ENCODE results near the gene LRRC8B.

LRRC8B gene

DNA sequence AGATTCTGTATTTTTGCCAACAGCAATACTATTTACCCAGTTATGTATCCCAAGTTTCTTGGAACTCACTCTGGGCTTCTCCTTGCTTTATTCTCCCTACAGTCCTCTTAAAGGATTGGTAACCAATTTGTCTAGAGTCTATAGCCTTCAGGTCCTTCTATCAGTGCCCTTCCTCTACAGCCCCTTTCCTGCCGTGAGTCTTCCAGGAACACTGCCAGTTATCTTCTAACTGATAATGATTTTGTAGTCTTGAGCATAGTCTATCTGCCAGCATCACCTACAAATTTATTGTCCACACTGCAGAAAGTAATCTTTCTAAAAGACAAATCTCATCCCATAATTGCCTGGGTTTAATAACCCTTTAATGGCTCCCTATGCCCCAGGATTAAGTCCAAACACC lies 8.2 kb downstream of the LRRC8B start:
- TF ChIP-seq SNAI2 (CRISPR knock-in tag; IDR thresholded peaks at IDR 0.05) (no peak), GLIS3 (CRISPR knock-in tag; IDR thresholded peaks at IDR 0.05) (no peak)
- TF ChIP-seq, protein P1, sequence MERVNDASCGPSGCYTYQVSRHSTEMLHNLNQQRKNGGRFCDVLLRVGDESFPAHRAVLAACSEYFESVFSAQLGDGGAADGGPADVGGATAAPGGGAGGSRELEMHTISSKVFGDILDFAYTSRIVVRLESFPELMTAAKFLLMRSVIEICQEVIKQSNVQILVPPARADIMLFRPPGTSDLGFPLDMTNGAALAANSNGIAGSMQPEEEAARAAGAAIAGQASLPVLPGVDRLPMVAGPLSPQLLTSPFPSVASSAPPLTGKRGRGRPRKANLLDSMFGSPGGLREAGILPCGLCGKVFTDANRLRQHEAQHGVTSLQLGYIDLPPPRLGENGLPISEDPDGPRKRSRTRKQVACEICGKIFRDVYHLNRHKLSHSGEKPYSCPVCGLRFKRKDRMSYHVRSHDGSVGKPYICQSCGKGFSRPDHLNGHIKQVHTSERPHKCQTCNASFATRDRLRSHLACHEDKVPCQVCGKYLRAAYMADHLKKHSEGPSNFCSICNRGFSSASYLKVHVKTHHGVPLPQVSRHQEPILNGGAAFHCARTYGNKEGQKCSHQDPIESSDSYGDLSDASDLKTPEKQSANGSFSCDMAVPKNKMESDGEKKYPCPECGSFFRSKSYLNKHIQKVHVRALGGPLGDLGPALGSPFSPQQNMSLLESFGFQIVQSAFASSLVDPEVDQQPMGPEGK (CRISPR knock-in tag; IDR thresholded peaks at IDR 0.05; ENCODE audit: borderline replicate concordance): no peak
- no peak for ATAC-seq

DNA sequence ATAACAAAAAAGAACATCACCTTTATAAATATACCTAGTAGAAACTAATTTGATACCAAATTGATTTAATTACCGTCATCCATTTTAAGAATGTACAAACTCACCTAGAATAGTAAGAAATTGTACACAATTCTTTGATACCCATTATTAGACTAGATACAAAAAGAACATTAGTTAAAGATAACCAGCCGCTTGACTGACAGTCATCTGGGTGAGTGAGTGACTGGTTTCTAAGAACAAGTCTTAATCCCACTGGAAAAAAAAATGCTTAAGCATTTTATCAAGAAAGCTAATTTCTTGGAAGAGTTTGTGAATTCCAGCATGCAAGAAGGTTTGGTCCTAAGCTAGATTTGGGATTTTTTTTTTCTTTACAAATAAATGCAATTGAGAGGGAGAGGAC lies 10.9 kb downstream of the LRRC8B start:
- no peak for TF ChIP-seq ESRRG (CRISPR knock-in tag; IDR thresholded peaks at IDR 0.05)
- TF ChIP-seq SNAI2 (CRISPR knock-in tag; IDR thresholded peaks at IDR 0.05): no peak
- TF ChIP-seq ARNTL (CRISPR knock-in tag; IDR thresholded peaks at IDR 0.05; ENCODE audit: borderline replicate concordance, low read depth): no peak
- TF ChIP-seq TCF4 (CRISPR knock-in tag; IDR thresholded peaks at IDR 0.05; ENCODE audit: borderline replicate concordance): no peak
- no peak for TF ChIP-seq ZFP3 (CRISPR knock-in tag; IDR thresholded peaks at IDR 0.05)
- TF ChIP-seq ZNF565 (CRISPR knock-in tag; conservative IDR thresholded peaks at IDR 0.05; ENCODE audit: low read depth): no peak
- TF ChIP-seq, protein P2, sequence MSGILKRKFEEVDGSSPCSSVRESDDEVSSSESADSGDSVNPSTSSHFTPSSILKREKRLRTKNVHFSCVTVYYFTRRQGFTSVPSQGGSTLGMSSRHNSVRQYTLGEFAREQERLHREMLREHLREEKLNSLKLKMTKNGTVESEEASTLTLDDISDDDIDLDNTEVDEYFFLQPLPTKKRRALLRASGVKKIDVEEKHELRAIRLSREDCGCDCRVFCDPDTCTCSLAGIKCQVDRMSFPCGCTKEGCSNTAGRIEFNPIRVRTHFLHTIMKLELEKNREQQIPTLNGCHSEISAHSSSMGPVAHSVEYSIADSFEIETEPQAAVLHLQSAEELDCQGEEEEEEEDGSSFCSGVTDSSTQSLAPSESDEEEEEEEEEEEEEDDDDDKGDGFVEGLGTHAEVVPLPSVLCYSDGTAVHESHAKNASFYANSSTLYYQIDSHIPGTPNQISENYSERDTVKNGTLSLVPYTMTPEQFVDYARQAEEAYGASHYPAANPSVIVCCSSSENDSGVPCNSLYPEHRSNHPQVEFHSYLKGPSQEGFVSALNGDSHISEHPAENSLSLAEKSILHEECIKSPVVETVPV (CRISPR knock-in tag; IDR thresholded peaks at IDR 0.05): no peak
- TF ChIP-seq, protein P3, sequence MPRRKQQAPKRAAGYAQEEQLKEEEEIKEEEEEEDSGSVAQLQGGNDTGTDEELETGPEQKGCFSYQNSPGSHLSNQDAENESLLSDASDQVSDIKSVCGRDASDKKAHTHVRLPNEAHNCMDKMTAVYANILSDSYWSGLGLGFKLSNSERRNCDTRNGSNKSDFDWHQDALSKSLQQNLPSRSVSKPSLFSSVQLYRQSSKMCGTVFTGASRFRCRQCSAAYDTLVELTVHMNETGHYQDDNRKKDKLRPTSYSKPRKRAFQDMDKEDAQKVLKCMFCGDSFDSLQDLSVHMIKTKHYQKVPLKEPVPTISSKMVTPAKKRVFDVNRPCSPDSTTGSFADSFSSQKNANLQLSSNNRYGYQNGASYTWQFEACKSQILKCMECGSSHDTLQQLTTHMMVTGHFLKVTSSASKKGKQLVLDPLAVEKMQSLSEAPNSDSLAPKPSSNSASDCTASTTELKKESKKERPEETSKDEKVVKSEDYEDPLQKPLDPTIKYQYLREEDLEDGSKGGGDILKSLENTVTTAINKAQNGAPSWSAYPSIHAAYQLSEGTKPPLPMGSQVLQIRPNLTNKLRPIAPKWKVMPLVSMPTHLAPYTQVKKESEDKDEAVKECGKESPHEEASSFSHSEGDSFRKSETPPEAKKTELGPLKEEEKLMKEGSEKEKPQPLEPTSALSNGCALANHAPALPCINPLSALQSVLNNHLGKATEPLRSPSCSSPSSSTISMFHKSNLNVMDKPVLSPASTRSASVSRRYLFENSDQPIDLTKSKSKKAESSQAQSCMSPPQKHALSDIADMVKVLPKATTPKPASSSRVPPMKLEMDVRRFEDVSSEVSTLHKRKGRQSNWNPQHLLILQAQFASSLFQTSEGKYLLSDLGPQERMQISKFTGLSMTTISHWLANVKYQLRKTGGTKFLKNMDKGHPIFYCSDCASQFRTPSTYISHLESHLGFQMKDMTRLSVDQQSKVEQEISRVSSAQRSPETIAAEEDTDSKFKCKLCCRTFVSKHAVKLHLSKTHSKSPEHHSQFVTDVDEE (CRISPR knock-in tag; IDR thresholded peaks at IDR 0.05): no peak
- no peak for TF ChIP-seq OSR1 (CRISPR knock-in tag; IDR thresholded peaks at IDR 0.05)
- no peak for TF ChIP-seq ZNF70 (CRISPR knock-in tag; IDR thresholded peaks at IDR 0.05)
- TF ChIP-seq BACH2 (CRISPR knock-in tag; IDR thresholded peaks at IDR 0.05; ENCODE audit: borderline replicate concordance): no peak
- no peak for TF ChIP-seq CSDC2 (CRISPR knock-in tag; IDR thresholded peaks at IDR 0.05)
- no peak for TF ChIP-seq ZNF8 (CRISPR knock-in tag; IDR thresholded peaks at IDR 0.05)
- TF ChIP-seq, protein P4, sequence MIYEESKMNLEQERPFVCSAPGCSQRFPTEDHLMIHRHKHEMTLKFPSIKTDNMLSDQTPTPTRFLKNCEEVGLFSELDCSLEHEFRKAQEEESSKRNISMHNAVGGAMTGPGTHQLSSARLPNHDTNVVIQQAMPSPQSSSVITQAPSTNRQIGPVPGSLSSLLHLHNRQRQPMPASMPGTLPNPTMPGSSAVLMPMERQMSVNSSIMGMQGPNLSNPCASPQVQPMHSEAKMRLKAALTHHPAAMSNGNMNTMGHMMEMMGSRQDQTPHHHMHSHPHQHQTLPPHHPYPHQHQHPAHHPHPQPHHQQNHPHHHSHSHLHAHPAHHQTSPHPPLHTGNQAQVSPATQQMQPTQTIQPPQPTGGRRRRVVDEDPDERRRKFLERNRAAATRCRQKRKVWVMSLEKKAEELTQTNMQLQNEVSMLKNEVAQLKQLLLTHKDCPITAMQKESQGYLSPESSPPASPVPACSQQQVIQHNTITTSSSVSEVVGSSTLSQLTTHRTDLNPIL (CRISPR knock-in tag; IDR thresholded peaks at IDR 0.05; ENCODE audit: low read depth): no peak
- TF ChIP-seq GLIS3 (CRISPR knock-in tag; IDR thresholded peaks at IDR 0.05): no peak
- TF ChIP-seq, protein P1 (CRISPR knock-in tag; IDR thresholded peaks at IDR 0.05; ENCODE audit: borderline replicate concordance): no peak
- TF ChIP-seq ZFP30 (CRISPR knock-in tag; IDR thresholded peaks at IDR 0.05): no peak
- TF ChIP-seq TOX (CRISPR knock-in tag; IDR thresholded peaks at IDR 0.05; ENCODE audit: borderline replicate concordance): no peak
- no peak for TF ChIP-seq ISL1 (CRISPR knock-in tag; IDR thresholded peaks at IDR 0.05)

DNA sequence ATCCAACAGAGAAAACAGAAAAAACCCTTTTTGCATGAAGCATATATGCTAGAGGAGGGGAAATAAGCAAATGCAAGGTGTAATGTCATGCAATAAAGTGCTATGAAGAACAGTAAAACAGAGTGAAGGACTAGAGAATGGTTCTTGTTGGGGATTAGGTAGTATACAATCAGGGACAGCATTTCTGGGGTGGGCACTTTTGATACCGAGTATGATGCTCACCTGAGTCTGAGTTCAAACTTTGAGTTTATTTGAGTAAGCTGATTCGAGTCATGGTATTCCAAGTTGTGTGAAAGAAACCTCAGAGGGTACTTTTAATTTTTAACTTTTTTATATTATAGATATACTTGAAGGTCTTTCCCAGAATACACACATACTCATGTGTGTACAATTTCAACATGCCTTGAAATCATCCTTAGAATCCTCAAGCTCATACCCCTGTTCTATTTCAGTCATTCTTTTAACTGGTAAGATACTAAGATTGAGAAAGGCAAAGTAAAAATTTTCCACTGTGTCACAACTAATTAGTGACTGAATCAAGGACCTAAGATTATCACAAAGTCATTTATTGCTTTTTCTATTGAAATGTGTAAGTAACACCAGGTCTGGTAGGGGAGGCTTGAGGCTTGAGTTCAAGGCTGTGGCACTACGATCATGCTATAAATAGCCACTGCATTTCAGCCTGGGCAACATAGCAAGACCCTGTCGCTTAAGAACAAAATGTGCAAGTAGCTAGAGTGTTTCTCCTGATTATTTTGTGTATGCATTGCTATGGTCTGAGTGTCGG lies 12.1 kb downstream of the LRRC8B start:
- ATAC-seq: no peak
- TF ChIP-seq ZNF8 (CRISPR knock-in tag; IDR thresholded peaks at IDR 0.05) (no peak), TCF4 (CRISPR knock-in tag; IDR thresholded peaks at IDR 0.05; ENCODE audit: borderline replicate concordance) (no peak), ZC3H10 (CRISPR knock-in tag; IDR thresholded peaks at IDR 0.05) (no peak), BACH2 (CRISPR knock-in tag; IDR thresholded peaks at IDR 0.05; ENCODE audit: borderline replicate concordance) (no peak), PPARA (CRISPR knock-in tag; IDR thresholded peaks at IDR 0.05; ENCODE audit: borderline replicate concordance) (no peak), SNAI2 (CRISPR knock-in tag; IDR thresholded peaks at IDR 0.05) (no peak), TOX (CRISPR knock-in tag; IDR thresholded peaks at IDR 0.05; ENCODE audit: borderline replicate concordance) (no peak), ISL1 (CRISPR knock-in tag; IDR thresholded peaks at IDR 0.05) (no peak), ZNF70 (CRISPR knock-in tag; IDR thresholded peaks at IDR 0.05) (no peak), OSR1 (CRISPR knock-in tag; IDR thresholded peaks at IDR 0.05) (no peak)
- TF ChIP-seq, protein P3 (CRISPR knock-in tag; IDR thresholded peaks at IDR 0.05): no peak
- TF ChIP-seq, protein P5, sequence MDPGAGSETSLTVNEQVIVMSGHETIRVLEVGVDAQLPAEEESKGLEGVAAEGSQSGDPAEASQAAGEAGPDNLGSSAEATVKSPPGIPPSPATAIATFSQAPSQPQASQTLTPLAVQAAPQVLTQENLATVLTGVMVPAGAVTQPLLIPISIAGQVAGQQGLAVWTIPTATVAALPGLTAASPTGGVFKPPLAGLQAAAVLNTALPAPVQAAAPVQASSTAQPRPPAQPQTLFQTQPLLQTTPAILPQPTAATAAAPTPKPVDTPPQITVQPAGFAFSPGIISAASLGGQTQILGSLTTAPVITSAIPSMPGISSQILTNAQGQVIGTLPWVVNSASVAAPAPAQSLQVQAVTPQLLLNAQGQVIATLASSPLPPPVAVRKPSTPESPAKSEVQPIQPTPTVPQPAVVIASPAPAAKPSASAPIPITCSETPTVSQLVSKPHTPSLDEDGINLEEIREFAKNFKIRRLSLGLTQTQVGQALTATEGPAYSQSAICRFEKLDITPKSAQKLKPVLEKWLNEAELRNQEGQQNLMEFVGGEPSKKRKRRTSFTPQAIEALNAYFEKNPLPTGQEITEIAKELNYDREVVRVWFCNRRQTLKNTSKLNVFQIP (CRISPR knock-in tag; IDR thresholded peaks at IDR 0.05; ENCODE audit: borderline replicate concordance, low read depth): no peak

More for the DNA sequence above, 10.9 kb downstream of the LRRC8B start:
- ATAC-seq: no peak

Data from SK-N-SH treated with all-trans-retinoic acid at 6 μM for 48 hours (cell line).